PC-3 (cell line): ENCODE results near the gene TSPAN1.

Experiments used
- CTCF ChIP-seq: fragments of 300-600 bp; sonication (generic); conservative IDR thresholded peaks from 2 replicates; pipeline ENCODE4 v1.5.1; 2017; ENCODE audit warnings: antibody characterized with exemption, low read depth, mild to moderate bottlenecking, low read length
- EZH2 ChIP-seq: fragments of 300-600 bp; sonication (generic); IDR thresholded peaks from one replicate; pipeline ENCODE4 v1.6.1; 2017; ENCODE audit warnings: antibody characterized with exemption, mild to moderate bottlenecking, low read length; ENCODE audit not compliant: unreplicated experiment
- EZH2phosphoT487 ChIP-seq: fragments of 300-600 bp; sonication (generic); IDR thresholded peaks from 2 replicates; pipeline ENCODE4 v1.6.1; 2018; ENCODE audit warnings: mild to moderate bottlenecking, antibody characterized with exemption, low read length, borderline replicate concordance

DNA sequence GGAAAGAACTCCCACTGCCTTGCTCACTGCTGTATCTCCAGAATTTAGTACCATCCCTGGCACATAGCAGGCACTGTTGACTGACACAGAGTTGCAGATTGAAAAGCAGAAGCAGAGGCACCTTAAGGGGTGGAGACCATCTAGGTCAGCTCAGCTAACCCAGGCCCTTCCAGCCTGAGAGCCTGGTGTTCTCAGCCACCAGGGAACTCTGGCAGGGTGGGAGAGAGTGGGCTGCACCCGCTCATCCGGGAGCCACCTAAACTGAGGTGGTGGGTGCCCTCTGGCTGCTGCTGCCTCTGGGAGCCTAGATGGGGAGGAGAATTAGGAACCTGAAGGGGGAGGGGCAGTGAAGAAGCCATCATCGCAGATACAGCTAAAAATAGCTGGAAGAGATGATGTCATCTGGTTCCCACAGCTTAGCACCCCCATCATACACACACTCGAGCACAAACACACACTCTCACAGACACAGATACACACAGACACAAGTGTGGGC lies 1.5 kb upstream of the TSPAN1 start:
- no peak for TF ChIP-seq CTCF
- TF ChIP-seq EZH2: no peak
- TF ChIP-seq EZH2phosphoT487: no peak
